ENCODE data around the gene FKBP10. TPM values are rescaled to one million over a fixed set of nuclear protein-coding genes. Genes with fewer than 3 reads are reported as not detected.
"Not testable (repeated sequence)": the region's sequence is repeated elsewhere in the genome, so short reads cannot be mapped to it uniquely, and the experiment has no call there.

The FKBP10 gene
- total and polyA plus RNA-seq, 3 experiments from 2014 or later = 1.4 to 1.5 TPM; not detected in 1

GRCh38 chr17:41821776-41822175 is 9.0 kb downstream of the FKBP10 start:
- no peaks in the 10 kb centered on the region for H3K27me3 ChIP-seq (ENCODE audit: insufficient read depth, low read length, poor library complexity, severe bottlenecking)
- H3K27me3 Mint-ChIP-seq = peaks cover 4% of the 10 kb centered on the region in 2 donors
- H3K27ac ChIP-seq (ENCODE audit: low read depth, low read length) = no peak overlapping the region
- ChIA-PET POLR2A (no interaction called here), CTCF (interaction anchor here (1.5 kb wide), 1 partner anchor 10 kb away, joined by 5 read pairs; the partner anchor contains the start of gene P3H4)
- H3K4me1 ChIP-seq (ENCODE audit: insufficient read depth, low read length) = no peaks in the 10 kb centered on the region
- no peak for DNase-seq
- no peaks in the 10 kb centered on the region for H3K9me3 Mint-ChIP-seq
- peaks cover 0 to 16% (median 0%) of the 10 kb centered on the region in 3 donors for H3K36me3 Mint-ChIP-seq
- no peaks in the 10 kb centered on the region for H3K9me3 ChIP-seq (ENCODE audit: low read length)
- H3K4me1 Mint-ChIP-seq = no peaks in the 10 kb centered on the region
- peak overlapping the region in 1 of 8 donors; percentile 79 for H3K27ac Mint-ChIP-seq
- no peaks in the 10 kb centered on the region for H3K36me3 ChIP-seq (ENCODE audit: insufficient read depth, low read length)
- H3K4me3 ChIP-seq (ENCODE audit: low read length) = no peak overlapping the region
- no peak overlapping the region for H3K4me3 Mint-ChIP-seq

- ChIA-PET CTCF (interaction anchor here (1.5 kb wide), 1 partner anchor 11 kb away, joined by 5 read pairs; the partner anchor contains the start of gene P3H4), POLR2A (no interaction called here)
- no peaks in the 10 kb centered on the region for H3K4me1 ChIP-seq (ENCODE audit: insufficient read depth, low read length)
- no peaks in the 10 kb centered on the region for H3K4me1 Mint-ChIP-seq
- H3K36me3 ChIP-seq (ENCODE audit: insufficient read depth, low read length) = no peaks in the 10 kb centered on the region
- H3K27me3 Mint-ChIP-seq = peaks cover 4% of the 10 kb centered on the region in 2 donors
- H3K36me3 Mint-ChIP-seq = peaks cover 0 to 19% (median 0%) of the 10 kb centered on the region in 3 donors
- no peaks in the 10 kb centered on the region for H3K9me3 Mint-ChIP-seq
- H3K9me3 ChIP-seq (ENCODE audit: low read length) = no peaks in the 10 kb centered on the region
- H3K4me3 ChIP-seq (ENCODE audit: low read length) = no peak overlapping the region
- H3K27ac Mint-ChIP-seq = no peak overlapping the region
- DNase-seq = no peak
- H3K27me3 ChIP-seq (ENCODE audit: insufficient read depth, low read length, poor library complexity, severe bottlenecking) = no peaks in the 10 kb centered on the region
- no peak overlapping the region for H3K27ac ChIP-seq (ENCODE audit: low read depth, low read length)
- H3K4me3 Mint-ChIP-seq = peak overlapping the region in 1 of 7 donors; percentile 87
Observed at GRCh38 chr17:41822216-41823140, 9.7 kb downstream of the FKBP10 start.

DNA sequence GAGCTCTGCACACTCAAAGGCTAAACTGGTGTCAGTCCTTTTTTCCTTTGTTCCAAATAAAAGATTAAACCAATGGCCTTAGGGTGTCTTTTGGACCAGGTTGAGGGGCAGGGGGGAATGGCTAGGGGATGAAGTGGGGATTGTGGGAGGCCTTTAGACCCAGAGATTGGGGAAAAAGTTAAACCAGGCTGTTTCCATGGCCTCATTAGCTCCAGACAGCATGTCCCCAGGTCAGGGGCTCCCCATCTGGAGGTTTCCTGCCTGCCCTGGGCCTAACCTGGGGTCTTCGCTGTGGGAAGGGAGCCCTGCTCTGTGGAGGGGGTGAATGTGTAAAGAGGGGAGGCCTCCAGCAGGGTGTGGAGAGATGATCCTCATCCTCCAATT is 10.3 kb downstream of the FKBP10 start:
- no peak overlapping the region for H3K4me3 ChIP-seq (ENCODE audit: low read length)
- Mint-ChIP-seq H3K36me3 (peaks cover 0 to 25% (median 0%) of the 10 kb centered on the region in 3 donors), H3K27ac (peak overlapping the region in 1 of 8 donors; percentile 29), H3K27me3 (peaks cover 4% of the 10 kb centered on the region in 2 donors), H3K9me3 (no peaks in the 10 kb centered on the region), H3K4me3 (no peak overlapping the region), H3K4me1 (no peaks in the 10 kb centered on the region)
- DNase-seq = no peak
- H3K9me3 ChIP-seq (ENCODE audit: low read length) = no peaks in the 10 kb centered on the region
- POLR2A ChIA-PET = interaction anchor here (0.6 kb wide), 1 partner anchor 86 kb away, joined by 4 read pairs; no protein-coding TSS in a partner anchor
- no peaks in the 10 kb centered on the region for H3K27me3 ChIP-seq (ENCODE audit: insufficient read depth, low read length, poor library complexity, severe bottlenecking)
- H3K27ac ChIP-seq (ENCODE audit: low read depth, low read length) = no peak overlapping the region
- CTCF ChIA-PET = interaction anchor here (1.5 kb wide), 1 partner anchor 12 kb away, joined by 5 read pairs; the partner anchor contains the start of gene P3H4
- H3K36me3 ChIP-seq (ENCODE audit: insufficient read depth, low read length) = no peaks in the 10 kb centered on the region
- H3K4me1 ChIP-seq (ENCODE audit: insufficient read depth, low read length) = no peaks in the 10 kb centered on the region

GRCh38 chr17:41823580-41823979 is 10.8 kb downstream of the FKBP10 start:
- Mint-ChIP-seq H3K27me3 (peaks cover 4% of the 10 kb centered on the region in 2 donors), H3K27ac (peak overlapping the region in 1 of 8 donors; percentile 29), H3K9me3 (no peaks in the 10 kb centered on the region), H3K4me3 (no peak overlapping the region), H3K4me1 (no peaks in the 10 kb centered on the region), H3K36me3 (peaks cover 0 to 28% (median 0%) of the 10 kb centered on the region in 3 donors)
- Histone ChIP-seq H3K9me3 (ENCODE audit: low read length) (no peaks in the 10 kb centered on the region), H3K27ac (ENCODE audit: low read depth, low read length) (no peak overlapping the region), H3K27me3 (ENCODE audit: insufficient read depth, low read length, poor library complexity, severe bottlenecking) (no peaks in the 10 kb centered on the region), H3K4me3 (ENCODE audit: low read length) (no peak overlapping the region), H3K36me3 (ENCODE audit: insufficient read depth, low read length) (no peaks in the 10 kb centered on the region), H3K4me1 (ENCODE audit: insufficient read depth, low read length) (no peaks in the 10 kb centered on the region)
- CTCF ChIA-PET = interaction anchor here (0.7 kb wide), 1 partner anchor 1555 kb away, joined by 3 read pairs; no protein-coding TSS in a partner anchor
- no peak for DNase-seq
- POLR2A ChIA-PET = interaction anchor here (0.6 to 0.7 kb wide), 2 partner anchors 9 to 86 kb away, joined by 4 read pairs; no protein-coding TSS in a partner anchor

GRCh38 chr17:41824086-41824485 is 11.3 kb downstream of the FKBP10 start:
- CTCF ChIA-PET = interaction anchor here (0.7 kb wide), 1 partner anchor 1556 kb away, joined by 3 read pairs; no protein-coding TSS in a partner anchor
- Mint-ChIP-seq H3K4me1 (no peaks in the 10 kb centered on the region), H3K27ac (no peak overlapping the region), H3K27me3 (peaks cover 4% of the 10 kb centered on the region in 2 donors), H3K9me3 (no peaks in the 10 kb centered on the region), H3K36me3 (peaks cover 0 to 32% (median 0%) of the 10 kb centered on the region in 3 donors), H3K4me3 (no peak overlapping the region)
- H3K9me3 ChIP-seq (ENCODE audit: low read length) = no peaks in the 10 kb centered on the region
- H3K4me1 ChIP-seq (ENCODE audit: insufficient read depth, low read length) = no peaks in the 10 kb centered on the region
- H3K27me3 ChIP-seq (ENCODE audit: insufficient read depth, low read length, poor library complexity, severe bottlenecking) = no peaks in the 10 kb centered on the region
- no peaks in the 10 kb centered on the region for H3K36me3 ChIP-seq (ENCODE audit: insufficient read depth, low read length)
- no peak overlapping the region for H3K4me3 ChIP-seq (ENCODE audit: low read length)
- POLR2A ChIA-PET = interaction anchor here (0.7 kb wide), 1 partner anchor 8 kb away, joined by 4 read pairs; no protein-coding TSS in a partner anchor
- DNase-seq = no peak
- H3K27ac ChIP-seq (ENCODE audit: low read depth, low read length) = no peak overlapping the region

GRCh38 chr17:41825175-41825845 is 12.5 kb downstream of the FKBP10 start:
- Histone ChIP-seq H3K9me3 (ENCODE audit: low read length) (no peaks in the 10 kb centered on the region), H3K4me1 (ENCODE audit: insufficient read depth, low read length) (no peaks in the 10 kb centered on the region), H3K27ac (ENCODE audit: low read depth, low read length) (no peak overlapping the region), H3K27me3 (ENCODE audit: insufficient read depth, low read length, poor library complexity, severe bottlenecking) (no peaks in the 10 kb centered on the region), H3K36me3 (ENCODE audit: insufficient read depth, low read length) (no peaks in the 10 kb centered on the region), H3K4me3 (ENCODE audit: low read length) (no peak overlapping the region)
- no peaks in the 10 kb centered on the region for H3K9me3 Mint-ChIP-seq
- DNase-seq = no peak
- CTCF ChIA-PET = no interaction called here
- no peaks in the 10 kb centered on the region for H3K4me1 Mint-ChIP-seq
- peak overlapping the region in 1 of 8 donors; percentile 78 for H3K27ac Mint-ChIP-seq
- peaks cover 0 to 42% (median 2%) of the 10 kb centered on the region in 3 donors for H3K36me3 Mint-ChIP-seq
- POLR2A ChIA-PET = no interaction called here
- H3K4me3 Mint-ChIP-seq = peak overlapping the region in 1 of 7 donors; percentile 23
- peaks cover 0 to 1% of the 10 kb centered on the region in 2 donors for H3K27me3 Mint-ChIP-seq

DNA sequence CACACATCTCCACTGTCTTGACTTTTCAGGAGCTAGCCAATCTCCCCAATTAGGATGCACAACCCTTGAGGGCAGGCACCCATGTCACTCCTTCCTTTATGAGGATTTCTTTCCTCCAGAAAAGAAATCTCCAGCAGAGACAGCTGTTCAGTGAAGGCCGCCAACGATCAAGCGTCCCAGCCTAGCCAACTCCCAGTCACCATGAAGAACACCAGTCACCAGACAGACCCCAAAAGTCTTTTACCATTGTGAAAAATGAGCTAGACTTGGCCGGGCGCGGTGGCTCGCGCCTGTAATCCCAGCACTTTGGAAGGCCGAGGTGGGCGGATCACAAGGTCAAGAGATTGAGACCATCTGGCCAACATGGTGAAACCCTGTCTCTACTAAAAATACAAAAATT is 17.2 kb downstream of the FKBP10 start:
- not testable (repeated sequence) for DNase-seq; H3K9me3 ChIP-seq (ENCODE audit: low read length); H3K27me3 ChIP-seq (ENCODE audit: insufficient read depth, low read length, poor library complexity, severe bottlenecking); H3K27ac ChIP-seq (ENCODE audit: low read depth, low read length); H3K9me3 Mint-ChIP-seq; H3K36me3 ChIP-seq (ENCODE audit: insufficient read depth, low read length); H3K4me3 Mint-ChIP-seq; H3K4me1 ChIP-seq (ENCODE audit: insufficient read depth, low read length); H3K4me1 Mint-ChIP-seq; H3K4me3 ChIP-seq (ENCODE audit: low read length); H3K27me3 Mint-ChIP-seq
- Mint-ChIP-seq H3K36me3 (peaks cover 0 to 63% (median 7%) of the 10 kb centered on the region in 3 donors), H3K27ac (peak overlapping the region in 1 of 8 donors; percentile 20)
- CTCF ChIA-PET = interaction anchor here (1.8 to 3.3 kb wide), 2 partner anchors 14 to 19 kb away, joined by 6 to 15 read pairs; partner anchors contain the start of gene P3H4
- POLR2A ChIA-PET = interaction anchor here (0.5 kb wide), 1 partner anchor 125 kb away, joined by 6 read pairs; no protein-coding TSS in a partner anchor

Data from CD8-positive, alpha-beta memory T cell (primary cell).